ENCODE data around the gene ATXN10.

The ATXN10 gene

GRCh38 chr22:45863981-45864751 lies 192.5 kb downstream of the ATXN10 start:
- H3K27me3 Mint-ChIP-seq (ENCODE audit: low read depth) = peaks cover 55% of the 10 kb centered on the region
- peak overlapping the region in 2 of 3 experiments; percentile 62 to 65 for H3K4me3 Mint-ChIP-seq
- H3K36me3 Mint-ChIP-seq (ENCODE audit: low read depth) = peaks cover 16% of the 10 kb centered on the region
- peak overlapping the region in 2 of 3 experiments; percentile 26 to 45 for H3K27ac Mint-ChIP-seq
- H3K4me1 Mint-ChIP-seq = peaks cover 14% of the 10 kb centered on the region
- H3K9me3 Mint-ChIP-seq = no peaks in the 10 kb centered on the region
- peak; percentile 89 to 91 (median 90) for TF ChIP-seq CTCF (IDR thresholded peaks at IDR 0.05; ENCODE audit: unreplicated experiment in 3 of 3)

GRCh38 chr22:45864959-45865476 lies 193.4 kb downstream of the ATXN10 start:
- Mint-ChIP-seq H3K27me3 (ENCODE audit: low read depth) (peaks cover 63% of the 10 kb centered on the region), H3K27ac (no peak overlapping the region), H3K4me1 (peaks cover 14% of the 10 kb centered on the region), H3K36me3 (ENCODE audit: low read depth) (peaks cover 10% of the 10 kb centered on the region), H3K9me3 (no peaks in the 10 kb centered on the region), H3K4me3 (peak overlapping the region; percentile 57 to 78 (median 59))
- TF ChIP-seq CTCF (IDR thresholded peaks at IDR 0.05; ENCODE audit: unreplicated experiment in 3 of 3) = no peak

GRCh38 chr22:45865561-45866125 lies 194.0 kb downstream of the ATXN10 start:
- peak overlapping the region in 2 of 3 experiments; percentile 29 to 57 for H3K4me3 Mint-ChIP-seq
- peaks cover 14% of the 10 kb centered on the region for H3K4me1 Mint-ChIP-seq
- no peak for TF ChIP-seq CTCF (IDR thresholded peaks at IDR 0.05; ENCODE audit: unreplicated experiment in 3 of 3)
- H3K27me3 Mint-ChIP-seq (ENCODE audit: low read depth) = peaks cover 70% of the 10 kb centered on the region
- no peak overlapping the region for H3K27ac Mint-ChIP-seq
- peaks cover 15% of the 10 kb centered on the region for H3K36me3 Mint-ChIP-seq (ENCODE audit: low read depth)
- peaks cover 4% of the 10 kb centered on the region for H3K9me3 Mint-ChIP-seq

GRCh38 chr22:45866126-45866645 lies 194.6 kb downstream of the ATXN10 start:
- no peak for TF ChIP-seq CTCF (IDR thresholded peaks at IDR 0.05; ENCODE audit: unreplicated experiment in 3 of 3)
- peaks cover 14% of the 10 kb centered on the region for H3K4me1 Mint-ChIP-seq
- H3K36me3 Mint-ChIP-seq (ENCODE audit: low read depth) = peaks cover 15% of the 10 kb centered on the region
- H3K27ac Mint-ChIP-seq = no peak overlapping the region
- peaks cover 73% of the 10 kb centered on the region for H3K27me3 Mint-ChIP-seq (ENCODE audit: low read depth)
- peak overlapping the region in 2 of 3 experiments; percentile 23 to 29 for H3K4me3 Mint-ChIP-seq
- peaks cover 6% of the 10 kb centered on the region for H3K9me3 Mint-ChIP-seq

- peaks cover 6% of the 10 kb centered on the region for H3K9me3 Mint-ChIP-seq
- H3K27ac Mint-ChIP-seq = no peak overlapping the region
- peaks cover 12% of the 10 kb centered on the region for H3K36me3 Mint-ChIP-seq (ENCODE audit: low read depth)
- no peak for TF ChIP-seq CTCF (IDR thresholded peaks at IDR 0.05; ENCODE audit: unreplicated experiment in 3 of 3)
- peaks cover 14% of the 10 kb centered on the region for H3K4me1 Mint-ChIP-seq
- H3K4me3 Mint-ChIP-seq = no peak overlapping the region
- peaks cover 73% of the 10 kb centered on the region for H3K27me3 Mint-ChIP-seq (ENCODE audit: low read depth)
Observed at GRCh38 chr22:45866646-45867117, 195.0 kb downstream of the ATXN10 start.
